ENCODE measurements around the gene NKAIN1. TPM values are rescaled to one million over a fixed set of nuclear protein-coding genes. Genes with fewer than 3 reads are reported as not detected.

NKAIN1 gene
- total and polyA plus RNA-seq, 2 of the 13 experiments (the other 11 are each of a cell fraction or from before 2014, with no cell fraction given), result 0.29 to 0.40 TPM

DNA sequence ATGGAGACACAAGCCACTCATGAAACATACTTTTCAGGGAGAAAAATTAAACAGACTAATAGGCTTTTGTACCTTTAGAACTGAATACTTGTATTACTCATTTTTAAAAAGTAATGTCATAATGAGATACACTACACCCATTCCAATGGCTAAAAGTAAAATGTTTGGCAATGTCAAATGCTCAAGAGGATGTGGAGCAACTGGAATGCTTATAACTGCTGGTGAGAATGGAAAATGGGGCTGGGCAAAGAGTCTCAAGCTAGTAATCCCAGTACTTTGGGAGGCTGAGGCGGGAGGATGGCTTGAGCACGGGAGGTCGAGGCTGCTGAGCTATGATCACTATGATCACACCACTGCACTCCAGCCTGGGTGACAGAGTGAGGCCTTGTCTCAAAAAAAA, 86.3 kb downstream of the NKAIN1 start:
- H3K79me2 ChIP-seq (ENCODE audit: insufficient read depth, low read length), result no peaks in the 10 kb centered on the region
- FAIRE-seq, result no peak
- no peak overlapping the region for H3K9ac ChIP-seq (ENCODE audit: insufficient read depth, low read depth, low read length)
- CTCF ChIA-PET (ENCODE audit: low intra/inter-chr PET ratio, low total read pairs), result no interaction called here
- in situ Hi-C loops (cut with HindIII; ENCODE audit: extremely low pct_ligation_motif_present, low pct_unique_long_range_greater_than_20kb) (no loop called here), intact Hi-C loops (cut with micrococcal nuclease; ENCODE audit: unreplicated experiment) (loop anchor here (10.0 kb wide), 1 partner anchor 89 kb away; the partner anchor contains the start of gene PUM1)
- no peak overlapping the region for H3K4me2 ChIP-seq (ENCODE audit: low read depth, low read length)
- no TSS peak for BruUV-seq (replicated peaks)
- no peak overlapping the region for H3K4me3 ChIP-seq (replicated peaks in 1 of 3; ENCODE audit: insufficient read depth in 1 of 3, low read depth in 2 of 3, low read length in 3 of 3)
- H3K27me3 ChIP-seq (ENCODE audit: control insufficient read depth in 1 of 2, insufficient read depth in 2 of 2, low read length in 2 of 2), result no peaks in the 10 kb centered on the region
- ATAC-seq, result no peak
- 84% methylated on average over 3 of the region's 3 CpGs for WGBS (ENCODE audit: low lambda C conversion rate)
- no peaks in the 10 kb centered on the region for H3K9me3 ChIP-seq (ENCODE audit: low read length)
- H3K4me1 ChIP-seq (ENCODE audit: insufficient read depth, low read length), result peaks cover 23% of the 10 kb centered on the region
- no peak overlapping the region for H3K27ac ChIP-seq (ENCODE audit: extremely low read length, insufficient read depth, low read length)
- no peak overlapping the region for H2AFZ ChIP-seq (ENCODE audit: low read length)
- DNase-seq (ENCODE audit: low spot score), result no peak
- H3K36me3 ChIP-seq (replicated peaks in 1 of 2; ENCODE audit: control insufficient read depth in 1 of 2, insufficient read depth in 2 of 2, low read length in 2 of 2), result no peaks in the 10 kb centered on the region
- no peaks in the 10 kb centered on the region for H4K20me1 ChIP-seq (ENCODE audit: insufficient read depth, low read length)
- POLR2A ChIA-PET, result interaction anchor here (1.0 to 2.6 kb wide), 2 partner anchors 16 to 88 kb away, joined by 3 to 15 read pairs; partner anchors contain the start of gene PUM1
- no peak for TF ChIP-seq KDM4B (CRISPR knock-in tag; IDR thresholded peaks at IDR 0.05)
- TF ChIP-seq, protein P1, sequence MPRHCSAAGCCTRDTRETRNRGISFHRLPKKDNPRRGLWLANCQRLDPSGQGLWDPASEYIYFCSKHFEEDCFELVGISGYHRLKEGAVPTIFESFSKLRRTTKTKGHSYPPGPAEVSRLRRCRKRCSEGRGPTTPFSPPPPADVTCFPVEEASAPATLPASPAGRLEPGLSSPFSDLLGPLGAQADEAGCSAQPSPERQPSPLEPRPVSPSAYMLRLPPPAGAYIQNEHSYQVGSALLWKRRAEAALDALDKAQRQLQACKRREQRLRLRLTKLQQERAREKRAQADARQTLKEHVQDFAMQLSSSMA (CRISPR knock-in tag; IDR thresholded peaks at IDR 0.05), result no peak
- no peak for TF ChIP-seq ETV5 (CRISPR knock-in tag; IDR thresholded peaks at IDR 0.05; ENCODE audit: borderline replicate concordance)
- TF ChIP-seq ETV6 (CRISPR knock-in tag; conservative IDR thresholded peaks at IDR 0.05), result no peak
- TF ChIP-seq ZFP41 (CRISPR knock-in tag; IDR thresholded peaks at IDR 0.05; ENCODE audit: borderline replicate concordance), result no peak
- TF ChIP-seq IRX3 (CRISPR knock-in tag; IDR thresholded peaks at IDR 0.05; ENCODE audit: borderline replicate concordance, low read depth), result no peak
- TF ChIP-seq LCORL (IDR thresholded peaks at IDR 0.05), result no peak
- TF ChIP-seq LCORL (CRISPR knock-in tag; IDR thresholded peaks at IDR 0.05), result no peak
- TF ChIP-seq, protein P2, sequence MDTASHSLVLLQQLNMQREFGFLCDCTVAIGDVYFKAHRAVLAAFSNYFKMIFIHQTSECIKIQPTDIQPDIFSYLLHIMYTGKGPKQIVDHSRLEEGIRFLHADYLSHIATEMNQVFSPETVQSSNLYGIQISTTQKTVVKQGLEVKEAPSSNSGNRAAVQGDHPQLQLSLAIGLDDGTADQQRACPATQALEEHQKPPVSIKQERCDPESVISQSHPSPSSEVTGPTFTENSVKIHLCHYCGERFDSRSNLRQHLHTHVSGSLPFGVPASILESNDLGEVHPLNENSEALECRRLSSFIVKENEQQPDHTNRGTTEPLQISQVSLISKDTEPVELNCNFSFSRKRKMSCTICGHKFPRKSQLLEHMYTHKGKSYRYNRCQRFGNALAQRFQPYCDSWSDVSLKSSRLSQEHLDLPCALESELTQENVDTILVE (CRISPR knock-in tag; IDR thresholded peaks at IDR 0.05), result no peak
- TF ChIP-seq, protein P3, sequence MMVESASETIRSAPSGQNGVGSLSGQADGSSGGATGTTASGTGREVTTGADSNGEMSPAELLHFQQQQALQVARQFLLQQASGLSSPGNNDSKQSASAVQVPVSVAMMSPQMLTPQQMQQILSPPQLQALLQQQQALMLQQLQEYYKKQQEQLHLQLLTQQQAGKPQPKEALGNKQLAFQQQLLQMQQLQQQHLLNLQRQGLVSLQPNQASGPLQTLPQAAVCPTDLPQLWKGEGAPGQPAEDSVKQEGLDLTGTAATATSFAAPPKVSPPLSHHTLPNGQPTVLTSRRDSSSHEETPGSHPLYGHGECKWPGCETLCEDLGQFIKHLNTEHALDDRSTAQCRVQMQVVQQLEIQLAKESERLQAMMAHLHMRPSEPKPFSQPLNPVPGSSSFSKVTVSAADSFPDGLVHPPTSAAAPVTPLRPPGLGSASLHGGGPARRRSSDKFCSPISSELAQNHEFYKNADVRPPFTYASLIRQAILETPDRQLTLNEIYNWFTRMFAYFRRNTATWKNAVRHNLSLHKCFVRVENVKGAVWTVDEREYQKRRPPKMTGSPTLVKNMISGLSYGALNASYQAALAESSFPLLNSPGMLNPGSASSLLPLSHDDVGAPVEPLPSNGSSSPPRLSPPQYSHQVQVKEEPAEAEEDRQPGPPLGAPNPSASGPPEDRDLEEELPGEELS (CRISPR knock-in tag; IDR thresholded peaks at IDR 0.05), result no peak
- TF ChIP-seq, protein P4, sequence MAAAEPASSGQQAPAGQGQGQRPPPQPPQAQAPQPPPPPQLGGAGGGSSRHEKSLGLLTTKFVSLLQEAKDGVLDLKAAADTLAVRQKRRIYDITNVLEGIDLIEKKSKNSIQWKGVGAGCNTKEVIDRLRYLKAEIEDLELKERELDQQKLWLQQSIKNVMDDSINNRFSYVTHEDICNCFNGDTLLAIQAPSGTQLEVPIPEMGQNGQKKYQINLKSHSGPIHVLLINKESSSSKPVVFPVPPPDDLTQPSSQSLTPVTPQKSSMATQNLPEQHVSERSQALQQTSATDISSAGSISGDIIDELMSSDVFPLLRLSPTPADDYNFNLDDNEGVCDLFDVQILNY (CRISPR knock-in tag; conservative IDR thresholded peaks at IDR 0.05), result no peak
- no peak for TF ChIP-seq ZNF382 (CRISPR knock-in tag; IDR thresholded peaks at IDR 0.05; ENCODE audit: borderline replicate concordance)
- TF ChIP-seq ZNF777 (CRISPR knock-in tag; IDR thresholded peaks at IDR 0.05), result no peak
- no peak for TF ChIP-seq ZNF780A (CRISPR knock-in tag; IDR thresholded peaks at IDR 0.05)

Data from HepG2 (cell line).